NCI-H82 (cell line): Measurements from ENCODE around the gene ZDHHC11.
"Not testable (repeated sequence)": the region's sequence is repeated elsewhere in the genome, so short reads cannot be mapped to it uniquely, and the experiment has no call there.

Experiments used
- DNase-seq: peaks from one replicate; lab custom pipeline; 2025; lab: John Stamatoyannopoulos, UW

Gene ZDHHC11

GRCh38 chr5:880816-881550 lies 30.2 kb upstream of the ZDHHC11 start:
- DNase-seq, result no peak

GRCh38 chr5:878677-879076 lies 27.9 kb upstream of the ZDHHC11 start:
- DNase-seq, result not testable (repeated sequence)

GRCh38 chr5:878125-878524 lies 27.3 kb upstream of the ZDHHC11 start:
- DNase-seq, result no peak

- DNase-seq, result no peak
These were observed 25.9 kb upstream of the ZDHHC11 start for GRCh38 chr5:876398-877365.

- no peak for DNase-seq
These were observed 25.1 kb upstream of the ZDHHC11 start for GRCh38 chr5:875931-876330.

- DNase-seq, result no peak
These were observed 22.5 kb upstream of the ZDHHC11 start for GRCh38 chr5:873328-873727.

- DNase-seq, result no peak
These were observed 21.5 kb upstream of the ZDHHC11 start for GRCh38 chr5:872301-872700.

- DNase-seq, result no peak
These were observed 21.0 kb upstream of the ZDHHC11 start for GRCh38 chr5:871596-872298.

GRCh38 chr5:870956-871355 lies 20.2 kb upstream of the ZDHHC11 start:
- DNase-seq, result no peak

- DNase-seq, result no peak
These were observed 17.8 kb upstream of the ZDHHC11 start for GRCh38 chr5:868428-869135.

- no peak for DNase-seq
These were observed 16.6 kb upstream of the ZDHHC11 start for GRCh38 chr5:867300-867870.

- no peak for DNase-seq
These were observed 15.0 kb upstream of the ZDHHC11 start for GRCh38 chr5:865771-866170.

GRCh38 chr5:865168-865521 lies 14.4 kb upstream of the ZDHHC11 start:
- no peak for DNase-seq

GRCh38 chr5:864492-865167 lies 13.8 kb upstream of the ZDHHC11 start:
- no peak for DNase-seq

GRCh38 chr5:863244-863805 lies 12.5 kb upstream of the ZDHHC11 start:
- no peak for DNase-seq

- DNase-seq, result no peak
These were observed 11.8 kb upstream of the ZDHHC11 start for GRCh38 chr5:862367-863243.

- DNase-seq, result no peak
These were observed 10.9 kb upstream of the ZDHHC11 start for GRCh38 chr5:861442-862366.

GRCh38 chr5:860506-861150 lies 9.8 kb upstream of the ZDHHC11 start:
- no peak for DNase-seq
